ENCODE results near the gene FTO. TPM values are rescaled to one million over a fixed set of nuclear protein-coding genes. Genes with fewer than 3 reads are reported as not detected.

Gene FTO
- total RNA-seq, 2 donors from 2014 or later, result 44.0 to 51.5 TPM

GRCh38 chr16:54165912-54166865 lies 462.2 kb downstream of the FTO start:
- Mint-ChIP-seq H3K4me3 (no peak overlapping the region), H3K27ac (no peak overlapping the region), H3K36me3 (ENCODE audit: insufficient read depth in 2 of 2) (no peaks in the 10 kb centered on the region), H3K27me3 (ENCODE audit: low read depth) (peaks cover under 1% of the 10 kb centered on the region), H3K4me1 (ENCODE audit: low read depth) (no peaks in the 10 kb centered on the region), H3K9me3 (no peaks in the 10 kb centered on the region)
- DNase-seq (no peak), ATAC-seq (replicated peaks in 1 of 2) (no peak)

- peaks cover 11% of the 10 kb centered on the region for H3K27me3 Mint-ChIP-seq (ENCODE audit: low read depth)
- no peaks in the 10 kb centered on the region for H3K36me3 Mint-ChIP-seq (ENCODE audit: insufficient read depth in 2 of 2)
- DNase-seq (no peak), ATAC-seq (replicated peaks in 1 of 2) (no peak)
- H3K4me1 Mint-ChIP-seq (ENCODE audit: low read depth), result no peaks in the 10 kb centered on the region
- H3K4me3 Mint-ChIP-seq, result no peak overlapping the region
- no peak overlapping the region for H3K27ac Mint-ChIP-seq
- H3K9me3 Mint-ChIP-seq, result no peaks in the 10 kb centered on the region
Observed at GRCh38 chr16:54169112-54169511, 465.2 kb downstream of the FTO start.

- no peaks in the 10 kb centered on the region for H3K36me3 Mint-ChIP-seq (ENCODE audit: insufficient read depth in 2 of 2)
- DNase-seq (no peak), ATAC-seq (replicated peaks in 1 of 2) (no peak)
- no peak overlapping the region for H3K4me3 Mint-ChIP-seq
- H3K4me1 Mint-ChIP-seq (ENCODE audit: low read depth), result no peaks in the 10 kb centered on the region
- H3K27me3 Mint-ChIP-seq (ENCODE audit: low read depth), result peaks cover 11% of the 10 kb centered on the region
- no peaks in the 10 kb centered on the region for H3K9me3 Mint-ChIP-seq
- no peak overlapping the region for H3K27ac Mint-ChIP-seq
Observed at GRCh38 chr16:54171626-54172537, 467.9 kb downstream of the FTO start.

- Mint-ChIP-seq H3K27me3 (ENCODE audit: low read depth) (peaks cover 22% of the 10 kb centered on the region), H3K36me3 (ENCODE audit: insufficient read depth in 2 of 2) (no peaks in the 10 kb centered on the region), H3K27ac (no peak overlapping the region)
Observed at GRCh38 chr16:54173490-54173889, 469.5 kb downstream of the FTO start.

GRCh38 chr16:54174201-54174600 lies 470.2 kb downstream of the FTO start:
- Mint-ChIP-seq H3K9me3 (no peaks in the 10 kb centered on the region), H3K4me3 (no peak overlapping the region), H3K27ac (no peak overlapping the region), H3K27me3 (ENCODE audit: low read depth) (peaks cover 22% of the 10 kb centered on the region), H3K36me3 (ENCODE audit: insufficient read depth in 2 of 2) (no peaks in the 10 kb centered on the region), H3K4me1 (ENCODE audit: low read depth) (no peaks in the 10 kb centered on the region)
- ATAC-seq (replicated peaks in 1 of 2) (no peak), DNase-seq (no peak)

More at GRCh38 chr16:54173490-54173889, 469.5 kb downstream of the FTO start:
- no peaks in the 10 kb centered on the region for H3K4me1 Mint-ChIP-seq (ENCODE audit: low read depth)
- no peaks in the 10 kb centered on the region for H3K9me3 Mint-ChIP-seq
- DNase-seq (no peak), ATAC-seq (replicated peaks in 1 of 2) (no peak)
- no peak overlapping the region for H3K4me3 Mint-ChIP-seq

GRCh38 chr16:54174750-54175149 lies 470.8 kb downstream of the FTO start:
- Mint-ChIP-seq H3K9me3 (no peaks in the 10 kb centered on the region), H3K27me3 (ENCODE audit: low read depth) (peaks cover 23% of the 10 kb centered on the region), H3K27ac (no peak overlapping the region), H3K4me1 (ENCODE audit: low read depth) (no peaks in the 10 kb centered on the region), H3K36me3 (ENCODE audit: insufficient read depth in 2 of 2) (no peaks in the 10 kb centered on the region), H3K4me3 (no peak overlapping the region)
- DNase-seq, result no peak
- ATAC-seq (replicated peaks in 1 of 2), result no peak

- no peak overlapping the region for H3K27ac Mint-ChIP-seq
- H3K4me3 Mint-ChIP-seq, result no peak overlapping the region
- no peak for DNase-seq
- H3K27me3 Mint-ChIP-seq (ENCODE audit: low read depth), result peaks cover 27% of the 10 kb centered on the region
- ATAC-seq (replicated peaks in 1 of 2), result no peak
- H3K36me3 Mint-ChIP-seq (ENCODE audit: insufficient read depth in 2 of 2), result no peaks in the 10 kb centered on the region
- H3K9me3 Mint-ChIP-seq, result no peaks in the 10 kb centered on the region
- no peaks in the 10 kb centered on the region for H3K4me1 Mint-ChIP-seq (ENCODE audit: low read depth)
Observed at GRCh38 chr16:54175169-54175551, 471.2 kb downstream of the FTO start.

GRCh38 chr16:54175552-54176375 lies 471.8 kb downstream of the FTO start:
- no peaks in the 10 kb centered on the region for H3K4me1 Mint-ChIP-seq (ENCODE audit: low read depth)
- no peak for ATAC-seq (replicated peaks in 1 of 2)
- no peak overlapping the region for H3K27ac Mint-ChIP-seq

GRCh38 chr16:54176376-54176901 lies 472.5 kb downstream of the FTO start:
- H3K4me3 Mint-ChIP-seq, result no peak overlapping the region
- H3K27ac Mint-ChIP-seq, result no peak overlapping the region
- ATAC-seq (replicated peaks in 1 of 2), result no peak
- no peaks in the 10 kb centered on the region for H3K9me3 Mint-ChIP-seq
- no peaks in the 10 kb centered on the region for H3K36me3 Mint-ChIP-seq (ENCODE audit: insufficient read depth in 2 of 2)
- H3K4me1 Mint-ChIP-seq (ENCODE audit: low read depth), result no peaks in the 10 kb centered on the region
- no peak for DNase-seq
- peaks cover 26% of the 10 kb centered on the region for H3K27me3 Mint-ChIP-seq (ENCODE audit: low read depth)

More at GRCh38 chr16:54175552-54176375, 471.8 kb downstream of the FTO start:
- DNase-seq, result no peak
- H3K4me3 Mint-ChIP-seq, result no peak overlapping the region
- peaks cover 29% of the 10 kb centered on the region for H3K27me3 Mint-ChIP-seq (ENCODE audit: low read depth)
- H3K36me3 Mint-ChIP-seq (ENCODE audit: insufficient read depth in 2 of 2), result no peaks in the 10 kb centered on the region
- H3K9me3 Mint-ChIP-seq, result no peaks in the 10 kb centered on the region

GRCh38 chr16:54177052-54177861 lies 473.3 kb downstream of the FTO start:
- no peaks in the 10 kb centered on the region for H3K36me3 Mint-ChIP-seq (ENCODE audit: insufficient read depth in 2 of 2)

GRCh38 chr16:54177862-54178477 lies 474.0 kb downstream of the FTO start:
- H3K27ac Mint-ChIP-seq, result no peak overlapping the region
- DNase-seq (no peak), ATAC-seq (replicated peaks in 1 of 2) (no peak)
- peaks cover 0 to 3% of the 10 kb centered on the region in 2 donors for H3K9me3 Mint-ChIP-seq
- no peaks in the 10 kb centered on the region for H3K4me1 Mint-ChIP-seq (ENCODE audit: low read depth)
- H3K36me3 Mint-ChIP-seq (ENCODE audit: insufficient read depth in 2 of 2), result no peaks in the 10 kb centered on the region
- H3K4me3 Mint-ChIP-seq, result no peak overlapping the region
- peaks cover 18% of the 10 kb centered on the region for H3K27me3 Mint-ChIP-seq (ENCODE audit: low read depth)

More at GRCh38 chr16:54177052-54177861, 473.3 kb downstream of the FTO start:
- Mint-ChIP-seq H3K4me1 (ENCODE audit: low read depth) (no peaks in the 10 kb centered on the region), H3K4me3 (no peak overlapping the region), H3K27me3 (ENCODE audit: low read depth) (peaks cover 18% of the 10 kb centered on the region), H3K9me3 (peaks cover 0 to 1% of the 10 kb centered on the region in 2 donors), H3K27ac (no peak overlapping the region)
- DNase-seq, result no peak
- ATAC-seq (replicated peaks in 1 of 2), result no peak
